Measurements from ENCODE around the gene SFR1. TPM values are rescaled to one million over a fixed set of nuclear protein-coding genes. Genes with fewer than 3 reads are reported as not detected.

Gene SFR1
- total RNA-seq, 1 donor: 8.2 TPM

DNA sequence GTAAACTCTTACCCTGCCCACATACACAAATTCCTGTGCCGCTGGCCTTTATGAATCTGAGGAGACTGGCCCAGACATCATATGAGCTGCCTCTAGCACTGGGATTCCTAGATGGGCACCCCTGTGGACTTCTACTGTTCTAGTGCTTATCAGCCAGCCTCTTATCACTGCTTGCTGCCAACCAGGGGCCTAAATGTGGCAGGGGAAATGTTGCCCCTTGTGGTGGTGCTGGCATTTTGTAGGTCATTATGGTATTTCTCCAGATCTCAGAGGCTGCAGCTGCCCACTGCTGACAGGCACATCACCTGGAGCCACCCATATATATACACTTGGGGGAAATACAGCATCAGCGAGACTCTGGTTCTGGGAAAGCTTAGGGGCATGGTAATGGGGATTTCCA, 5.4 kb downstream of the SFR1 start:
- H3K4me3 ChIP-seq (ENCODE audit: low read depth, low read length): no peak overlapping the region
- TF ChIP-seq, protein P1, sequence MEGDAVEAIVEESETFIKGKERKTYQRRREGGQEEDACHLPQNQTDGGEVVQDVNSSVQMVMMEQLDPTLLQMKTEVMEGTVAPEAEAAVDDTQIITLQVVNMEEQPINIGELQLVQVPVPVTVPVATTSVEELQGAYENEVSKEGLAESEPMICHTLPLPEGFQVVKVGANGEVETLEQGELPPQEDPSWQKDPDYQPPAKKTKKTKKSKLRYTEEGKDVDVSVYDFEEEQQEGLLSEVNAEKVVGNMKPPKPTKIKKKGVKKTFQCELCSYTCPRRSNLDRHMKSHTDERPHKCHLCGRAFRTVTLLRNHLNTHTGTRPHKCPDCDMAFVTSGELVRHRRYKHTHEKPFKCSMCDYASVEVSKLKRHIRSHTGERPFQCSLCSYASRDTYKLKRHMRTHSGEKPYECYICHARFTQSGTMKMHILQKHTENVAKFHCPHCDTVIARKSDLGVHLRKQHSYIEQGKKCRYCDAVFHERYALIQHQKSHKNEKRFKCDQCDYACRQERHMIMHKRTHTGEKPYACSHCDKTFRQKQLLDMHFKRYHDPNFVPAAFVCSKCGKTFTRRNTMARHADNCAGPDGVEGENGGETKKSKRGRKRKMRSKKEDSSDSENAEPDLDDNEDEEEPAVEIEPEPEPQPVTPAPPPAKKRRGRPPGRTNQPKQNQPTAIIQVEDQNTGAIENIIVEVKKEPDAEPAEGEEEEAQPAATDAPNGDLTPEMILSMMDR (IDR thresholded peaks at IDR 0.05; ENCODE audit: insufficient read depth, low read depth, low read length): peak; percentile 14
- no peak for DNase-seq (ENCODE audit: low read depth)

DNA sequence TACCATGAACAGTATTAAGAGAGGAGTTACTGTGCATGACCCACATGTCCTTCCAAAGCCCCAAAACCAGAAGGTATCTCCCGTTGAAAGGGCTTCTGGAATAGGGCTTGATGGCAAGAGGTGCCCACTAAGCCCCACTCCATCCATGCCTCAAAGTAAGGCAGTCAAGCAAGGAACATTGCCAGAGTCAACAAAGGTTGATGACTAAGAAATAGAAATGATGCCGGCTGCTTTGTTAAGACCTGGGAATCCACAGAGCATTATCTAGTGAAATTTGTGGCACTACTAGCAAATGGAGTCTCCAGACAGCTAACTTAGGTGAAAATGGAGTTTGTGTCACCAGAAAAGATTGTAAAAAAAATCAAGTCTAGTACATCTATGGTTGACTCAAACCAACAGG, 6.2 kb downstream of the SFR1 start:
- H3K4me3 ChIP-seq (ENCODE audit: low read depth, low read length): no peak overlapping the region
- TF ChIP-seq, protein P1 (IDR thresholded peaks at IDR 0.05; ENCODE audit: insufficient read depth, low read depth, low read length): no peak
- no peak for DNase-seq (ENCODE audit: low read depth)

DNA sequence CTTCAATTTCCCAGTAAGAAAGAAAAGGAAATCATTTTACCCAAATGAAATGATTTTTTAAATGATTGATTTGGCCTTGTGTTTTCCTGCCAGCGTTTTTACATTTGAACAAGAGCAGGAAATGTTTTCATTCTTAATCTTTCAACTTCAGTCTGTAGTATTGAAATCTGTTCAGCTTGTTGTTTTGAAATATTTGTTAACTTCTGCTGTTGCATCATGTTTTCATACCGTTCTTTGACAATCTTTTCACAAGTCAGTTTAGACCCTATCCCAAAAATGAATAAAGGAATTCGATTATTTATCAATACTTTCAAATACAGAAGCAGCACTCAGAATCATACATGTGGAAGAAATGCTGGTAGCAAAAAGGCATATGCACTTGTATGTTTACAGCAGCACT, 8.1 kb downstream of the SFR1 start:
- TF ChIP-seq, protein P1 (IDR thresholded peaks at IDR 0.05; ENCODE audit: insufficient read depth, low read depth, low read length): no peak
- DNase-seq (ENCODE audit: low read depth): no peak
- H3K4me3 ChIP-seq (ENCODE audit: low read depth, low read length): no peak overlapping the region

DNA sequence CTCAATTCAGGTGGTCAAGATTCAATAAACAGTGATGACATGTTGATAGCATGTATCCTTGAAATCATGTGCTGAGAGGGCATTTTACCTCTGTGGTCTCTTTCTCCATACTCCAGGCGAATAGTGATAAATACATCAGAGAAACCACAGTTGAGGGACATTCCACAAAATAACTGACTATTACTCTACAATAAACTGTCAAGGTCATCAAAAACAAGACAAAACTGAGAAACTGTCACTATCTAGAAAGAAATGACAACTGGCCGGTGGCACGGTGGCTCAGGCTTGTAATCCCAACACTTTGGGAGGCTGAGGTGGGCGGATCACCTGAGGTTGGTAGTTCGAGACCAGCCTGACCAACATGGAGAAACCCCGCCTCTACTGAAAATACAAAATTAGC, 16.2 kb downstream of the SFR1 start:
- TF ChIP-seq, protein P1 (IDR thresholded peaks at IDR 0.05; ENCODE audit: insufficient read depth, low read depth, low read length): no peak
- H3K4me3 ChIP-seq (ENCODE audit: low read depth, low read length): no peak overlapping the region
- no peak for DNase-seq (ENCODE audit: low read depth)

DNA sequence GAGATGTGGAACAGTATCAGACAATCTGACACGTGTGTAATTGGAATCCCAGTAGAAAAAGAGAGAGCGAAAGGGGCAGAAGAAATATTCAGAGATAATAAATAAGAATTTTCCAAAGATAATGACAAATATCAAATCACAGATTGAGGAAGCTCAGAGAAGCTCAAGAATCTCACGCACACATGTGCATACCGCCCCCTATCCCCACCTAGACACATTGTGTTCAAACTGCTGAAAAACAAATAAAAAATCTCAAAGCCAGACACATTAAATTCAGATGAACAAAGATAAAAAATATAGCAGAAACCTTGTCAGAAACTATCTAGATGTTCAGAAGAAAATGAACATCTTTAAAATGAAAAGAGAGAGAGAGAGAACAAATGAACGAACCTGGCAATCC, 17.2 kb downstream of the SFR1 start:
- DNase-seq (ENCODE audit: low read depth): peak; percentile 12
- TF ChIP-seq, protein P1 (IDR thresholded peaks at IDR 0.05; ENCODE audit: insufficient read depth, low read depth, low read length): peak; percentile 51
- H3K4me3 ChIP-seq (ENCODE audit: low read depth, low read length): no peak overlapping the region

DNA sequence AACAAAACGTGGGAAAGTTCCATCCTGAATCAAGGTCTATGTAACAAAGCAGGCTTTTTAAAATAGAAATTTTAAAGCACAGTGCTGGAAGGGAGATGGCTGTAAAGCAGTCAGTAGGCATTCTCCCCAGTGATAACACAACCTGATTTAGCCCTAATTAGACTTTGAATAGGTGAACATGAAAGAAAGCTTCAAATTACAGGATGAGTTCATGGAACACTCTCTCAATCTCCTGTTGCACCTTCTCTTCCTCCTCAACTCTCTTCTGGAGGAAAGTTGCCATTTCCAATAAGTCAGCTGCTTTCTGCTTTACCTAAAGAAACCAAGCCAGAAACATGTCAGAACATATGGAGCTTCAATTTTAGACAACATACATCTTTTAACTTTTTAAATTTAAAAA, 20.1 kb downstream of the SFR1 start:
- TF ChIP-seq, protein P1 (IDR thresholded peaks at IDR 0.05; ENCODE audit: insufficient read depth, low read depth, low read length): no peak
- no peak for DNase-seq (ENCODE audit: low read depth)
- H3K4me3 ChIP-seq (ENCODE audit: low read depth, low read length): no peak overlapping the region

DNA sequence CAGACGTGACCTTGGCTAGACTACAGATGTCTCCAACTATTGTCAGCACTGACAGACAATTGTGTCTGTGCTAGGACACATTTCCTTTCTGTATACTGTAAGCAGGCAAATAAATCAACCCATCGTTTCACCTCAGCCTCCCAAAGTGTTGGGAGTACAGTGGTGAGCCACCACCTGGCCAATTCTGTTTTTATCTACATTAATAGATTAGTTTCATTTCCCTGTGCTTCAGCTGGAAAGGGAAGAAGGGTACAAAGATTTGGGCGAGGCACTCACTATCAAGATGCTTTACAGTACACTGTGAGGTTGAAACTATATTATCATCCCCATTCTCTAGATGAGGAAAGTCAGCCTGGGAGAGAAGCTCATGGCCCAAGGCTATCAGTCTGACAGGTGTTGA, 21.9 kb downstream of the SFR1 start:
- TF ChIP-seq, protein P1 (IDR thresholded peaks at IDR 0.05; ENCODE audit: insufficient read depth, low read depth, low read length): no peak
- H3K4me3 ChIP-seq (ENCODE audit: low read depth, low read length): no peak overlapping the region
- DNase-seq (ENCODE audit: low read depth): no peak

Measured in fibroblast of villous mesenchyme (primary cell).